Fibroblast of lung (primary cell): ENCODE data around the gene PWP1. TPM values are rescaled to one million over a fixed set of nuclear protein-coding genes. Genes with fewer than 3 reads are reported as not detected.

Source experiments
- DNase-seq, 2 donors: peaks; one replicate each; pipeline versions ENCODE4 v3.0.0 to v3.0.0-alpha.2; 2010; ENCODE audit warnings: low read depth in 2 of 2
- H2AFZ ChIP-seq: 2 replicates; pipeline ENCODE4 v1.5.1; 2012; ENCODE audit warnings: low read length, control low read depth, inconsistent platforms
- H3K27ac ChIP-seq: 2 replicates; pipeline ENCODE4 v1.5.1; 2011; ENCODE audit warnings: low read length, control low read depth; ENCODE audit not compliant: insufficient read depth
- H3K27me3 ChIP-seq: 2 replicates; pipeline ENCODE4 v1.5.1; 2011; ENCODE audit warnings: mild to moderate bottlenecking, low read length; ENCODE audit not compliant: control insufficient read depth, insufficient read depth
- H3K36me3 ChIP-seq: 2 replicates; pipeline ENCODE4 v1.5.1; 2011; ENCODE audit warnings: low read length; ENCODE audit not compliant: control insufficient read depth, insufficient read depth
- H3K4me1 ChIP-seq: 2 replicates; pipeline ENCODE4 v1.5.1; 2011; ENCODE audit warnings: low read length; ENCODE audit not compliant: control insufficient read depth, insufficient read depth; ENCODE audit errors: extremely low read depth
- H3K4me2 ChIP-seq: 2 replicates; pipeline ENCODE4 v1.5.1; 2011; ENCODE audit warnings: low read length, control low read depth; ENCODE audit not compliant: insufficient read depth; ENCODE audit errors: extremely low read depth
- H3K4me3 ChIP-seq, 4 experiments: fragments of 200-600 bp in 1 of 4; sonication (generic) in 1 of 4; replicated peaks in 1 of 4; 2 replicates each; pipeline ENCODE4 v1.5.1; 2011 to 2016; ENCODE audit warnings: low read length in 4 of 4, low read depth in 3 of 4, mild to moderate bottlenecking in 3 of 4, control low read depth in 2 of 4, inconsistent platforms in 1 of 4, mixed read lengths in 1 of 4; ENCODE audit not compliant: insufficient read depth in 1 of 4; ENCODE audit errors: control extremely low read depth in 1 of 4
- H3K79me2 ChIP-seq: 2 replicates; pipeline ENCODE4 v1.5.1; 2012; ENCODE audit warnings: mild to moderate bottlenecking, low read length, inconsistent platforms; ENCODE audit not compliant: control insufficient read depth, insufficient read depth
- H3K9ac ChIP-seq: 2 replicates; pipeline ENCODE4 v1.5.1; 2011; ENCODE audit warnings: mild to moderate bottlenecking, low read length, control low read depth; ENCODE audit not compliant: insufficient read depth
- H3K9me3 ChIP-seq: 2 replicates; pipeline ENCODE4 v1.5.1; 2012; ENCODE audit warnings: low read depth, low read length; ENCODE audit not compliant: control insufficient read depth, insufficient read depth
- H4K20me1 ChIP-seq: 2 replicates; pipeline ENCODE4 v1.5.1; 2011; ENCODE audit warnings: low read length; ENCODE audit not compliant: control insufficient read depth, insufficient read depth; ENCODE audit errors: extremely low read depth
- EZH2 ChIP-seq: IDR thresholded peaks from 2 replicates; pipeline ENCODE4 v1.5.1; 2012; ENCODE audit warnings: low read length, control low read depth, mild to moderate bottlenecking; ENCODE audit errors: missing control alignments
- polyA plus RNA-seq, 2 donors: library from polyadenylated mRNA; depleted of rRNA in 1 of 2; stranded (reverse) in 1 of 2; unstranded in 1 of 2; fragments of >200 nt; gene quantifications; 2 replicates each; pipeline ENCODE4 v1.2.1, GENCODE V29; 2011 to 2012; ENCODE audit warnings: missing spikeins in 1 of 2
- total RNA-seq: library from RNA; depleted of rRNA; stranded (reverse); fragments of >200 nt; gene quantifications from 2 replicates; pipeline ENCODE4 v1.2.1, GENCODE V29; 2014
- TF ChIP-seq, protein P1 (sequence below), 2 donors: IDR thresholded peaks in 1 of 2; conservative IDR thresholded peaks in 1 of 2; 1 replicate in 1 of 2; 2 replicates in 1 of 2; pipeline ENCODE4 v1.5.1; 2011 to 2012; ENCODE audit warnings: low read length in 2 of 2, control low read depth in 1 of 2, inconsistent platforms in 1 of 2, low read depth in 1 of 2, mild to moderate bottlenecking in 1 of 2

PWP1 gene
- total and polyA plus RNA-seq, 2 donors (not counting 1 experiment from before 2014, with no cell fraction given) = 42.3 to 218 TPM

DNA sequence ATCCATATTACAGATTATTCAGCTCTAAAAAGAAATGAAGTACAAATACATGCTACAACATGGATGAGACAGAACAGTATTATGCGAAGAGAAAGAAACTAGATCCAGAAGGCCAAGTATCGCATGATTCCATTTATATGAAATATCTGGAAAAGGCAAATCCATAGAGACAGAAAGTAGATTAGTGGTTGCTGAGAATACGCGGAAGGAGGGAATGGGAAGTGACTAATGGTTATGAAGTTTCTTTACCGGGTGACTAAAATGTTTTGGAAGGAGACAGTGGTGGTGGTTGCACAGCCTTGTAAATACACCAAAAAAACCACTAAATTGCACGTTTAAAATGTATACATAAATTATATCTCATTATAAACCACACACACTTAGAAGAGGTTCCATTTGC lies 62.9 kb downstream of the PWP1 start:
- DNase-seq = peak; percentile 66 to 78
- Histone ChIP-seq H3K4me2 (peak overlapping the region; percentile 63), H2AFZ (no peak overlapping the region), H3K4me3 (peak overlapping the region in 1 of 4 experiments; percentile 25), H3K27ac (peak overlapping the region; percentile 62), H3K79me2 (peaks cover 24% of the 10 kb centered on the region), H3K36me3 (peaks cover 11% of the 10 kb centered on the region), H3K4me1 (peaks cover 11% of the 10 kb centered on the region), H3K27me3 (no peaks in the 10 kb centered on the region), H4K20me1 (no peaks in the 10 kb centered on the region), H3K9ac (no peak overlapping the region), H3K9me3 (no peaks in the 10 kb centered on the region)
- no peak for TF ChIP-seq EZH2
- TF ChIP-seq, protein P1, sequence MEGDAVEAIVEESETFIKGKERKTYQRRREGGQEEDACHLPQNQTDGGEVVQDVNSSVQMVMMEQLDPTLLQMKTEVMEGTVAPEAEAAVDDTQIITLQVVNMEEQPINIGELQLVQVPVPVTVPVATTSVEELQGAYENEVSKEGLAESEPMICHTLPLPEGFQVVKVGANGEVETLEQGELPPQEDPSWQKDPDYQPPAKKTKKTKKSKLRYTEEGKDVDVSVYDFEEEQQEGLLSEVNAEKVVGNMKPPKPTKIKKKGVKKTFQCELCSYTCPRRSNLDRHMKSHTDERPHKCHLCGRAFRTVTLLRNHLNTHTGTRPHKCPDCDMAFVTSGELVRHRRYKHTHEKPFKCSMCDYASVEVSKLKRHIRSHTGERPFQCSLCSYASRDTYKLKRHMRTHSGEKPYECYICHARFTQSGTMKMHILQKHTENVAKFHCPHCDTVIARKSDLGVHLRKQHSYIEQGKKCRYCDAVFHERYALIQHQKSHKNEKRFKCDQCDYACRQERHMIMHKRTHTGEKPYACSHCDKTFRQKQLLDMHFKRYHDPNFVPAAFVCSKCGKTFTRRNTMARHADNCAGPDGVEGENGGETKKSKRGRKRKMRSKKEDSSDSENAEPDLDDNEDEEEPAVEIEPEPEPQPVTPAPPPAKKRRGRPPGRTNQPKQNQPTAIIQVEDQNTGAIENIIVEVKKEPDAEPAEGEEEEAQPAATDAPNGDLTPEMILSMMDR (conservative IDR thresholded peaks at IDR 0.05 in 1 of 2, IDR thresholded peaks at IDR 0.05 in 1 of 2; ENCODE audit: low read depth in 1 of 2, low read length in 2 of 2) = no peak

DNA sequence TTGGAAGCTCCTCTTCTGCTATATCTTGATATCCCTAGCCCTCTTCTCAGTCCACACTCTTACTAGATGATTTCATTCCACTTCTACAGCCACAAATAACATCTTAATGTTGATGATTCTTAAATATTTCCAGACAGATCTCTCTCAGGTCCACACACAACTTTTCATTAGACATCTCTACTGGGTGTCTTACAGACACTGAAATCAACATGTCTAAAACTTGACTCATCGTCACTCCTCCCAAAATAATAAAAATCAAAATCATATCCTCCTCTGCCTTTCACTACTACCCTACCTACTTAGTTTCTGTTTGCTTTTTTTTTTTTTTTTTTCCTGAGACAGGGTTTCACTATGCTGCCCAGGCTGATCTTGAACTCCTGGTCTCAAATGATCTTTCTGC lies 63.5 kb downstream of the PWP1 start:
- H3K79me2 ChIP-seq = peaks cover 24% of the 10 kb centered on the region
- peaks cover 11% of the 10 kb centered on the region for H3K4me1 ChIP-seq
- no peaks in the 10 kb centered on the region for H4K20me1 ChIP-seq
- H3K9ac ChIP-seq = no peak overlapping the region
- peak overlapping the region in 1 of 4 experiments; percentile 28 for H3K4me3 ChIP-seq
- H2AFZ ChIP-seq = no peak overlapping the region
- peak in 1 of 2 donors; percentile 31 for DNase-seq
- peak overlapping the region; percentile 63 for H3K4me2 ChIP-seq
- no peaks in the 10 kb centered on the region for H3K9me3 ChIP-seq
- peaks cover 12% of the 10 kb centered on the region for H3K36me3 ChIP-seq
- TF ChIP-seq, protein P1 (conservative IDR thresholded peaks at IDR 0.05 in 1 of 2, IDR thresholded peaks at IDR 0.05 in 1 of 2; ENCODE audit: low read depth in 1 of 2, low read length in 2 of 2) = no peak
- TF ChIP-seq EZH2 = no peak
- H3K27me3 ChIP-seq = no peaks in the 10 kb centered on the region
- H3K27ac ChIP-seq = peak overlapping the region; percentile 62

DNA sequence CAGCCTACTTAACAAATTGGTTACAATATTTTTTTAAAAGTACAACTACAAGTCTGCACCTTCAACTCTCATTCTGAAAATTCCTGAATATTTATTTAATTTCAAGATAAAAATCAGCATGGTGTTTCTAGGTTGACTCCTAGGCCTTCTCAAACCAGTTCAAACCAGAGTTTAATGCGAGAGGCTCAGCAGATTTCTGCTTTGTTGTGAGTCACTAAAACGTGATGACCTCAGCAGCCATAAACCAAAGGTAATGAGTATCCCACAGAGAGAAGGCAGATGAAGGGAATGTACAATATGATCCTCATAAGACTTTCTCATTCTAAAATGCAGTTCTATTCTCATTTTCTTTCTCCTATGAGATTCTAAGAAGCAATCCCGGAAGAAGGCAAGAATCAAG lies 73.8 kb downstream of the PWP1 start:
- H3K9me3 ChIP-seq = no peaks in the 10 kb centered on the region
- H3K4me2 ChIP-seq = peak overlapping the region; percentile 88
- H3K79me2 ChIP-seq = peaks cover 40% of the 10 kb centered on the region
- no peak for TF ChIP-seq EZH2
- TF ChIP-seq, protein P1 (conservative IDR thresholded peaks at IDR 0.05 in 1 of 2, IDR thresholded peaks at IDR 0.05 in 1 of 2; ENCODE audit: low read depth in 1 of 2, low read length in 2 of 2) = no peak
- no peak overlapping the region for H2AFZ ChIP-seq
- peak overlapping the region; percentile 26 for H3K9ac ChIP-seq
- H3K4me3 ChIP-seq = peak overlapping the region; percentile 82 to 93 (median 90)
- DNase-seq = peak; percentile 85 to 86
- H3K27me3 ChIP-seq = no peaks in the 10 kb centered on the region
- H3K4me1 ChIP-seq = peaks cover 3% of the 10 kb centered on the region
- H3K27ac ChIP-seq = peak overlapping the region; percentile 84
- H3K36me3 ChIP-seq = peaks cover 4% of the 10 kb centered on the region
- no peaks in the 10 kb centered on the region for H4K20me1 ChIP-seq
